ENCODE measurements around the gene CFAP126. TPM values are rescaled to one million over a fixed set of nuclear protein-coding genes. Genes with fewer than 3 reads are reported as not detected.
A peak's percentile ranks its signal among the peaks of the same experiment; 100 is the strongest.

Gene CFAP126
- total and polyA plus RNA-seq, 11 donors: not detected

DNA sequence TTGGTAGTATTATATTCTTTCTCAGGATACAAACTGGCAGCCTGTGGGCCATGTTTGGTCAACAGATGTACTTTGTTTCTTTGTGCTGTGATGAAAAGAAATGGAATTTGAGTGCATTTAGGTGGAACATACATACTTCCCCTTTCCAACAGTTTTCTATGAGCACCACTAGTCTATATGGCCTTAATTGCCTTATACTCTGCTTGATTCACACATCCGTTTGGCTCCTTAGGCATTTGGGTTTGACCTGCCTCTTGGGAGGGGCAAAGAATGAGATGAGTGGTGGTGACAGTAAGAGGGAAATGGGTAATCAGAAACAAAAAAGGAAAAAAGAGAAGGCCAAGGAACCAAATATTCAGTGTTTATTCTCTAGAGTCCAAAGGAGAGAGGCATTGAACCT, 17.0 kb downstream of the CFAP126 start:
- no peak for TF ChIP-seq POLR2A (IDR thresholded peaks at IDR 0.05)
- WGBS, 4 donors: 84 to 95% (median 88%) methylated on average over 1 of the region's 1 CpG
- DNase-seq: no peak
- intact Hi-C loops (cut with DNase I): no loop called here
- H3K36me3 ChIP-seq: peaks cover 0 to 47% (median 28%) of the 10 kb centered on the region in 9 donors
- H3K4me1 ChIP-seq: peaks cover 0 to 26% (median 0%) of the 10 kb centered on the region in 12 donors
- no peaks in the 10 kb centered on the region for H3K27me3 ChIP-seq
- H3K9me3 ChIP-seq: no peaks in the 10 kb centered on the region
- ATAC-seq: no peak
- H3K4me3 ChIP-seq: no peak overlapping the region
- H3K27ac ChIP-seq: peak overlapping the region in 1 of 12 donors; percentile 63

GRCh38 chr1:161342821-161343220, 24.9 kb downstream of the CFAP126 start:
- no peak for TF ChIP-seq POLR2A (IDR thresholded peaks at IDR 0.05)
- no peak for TF ChIP-seq CTCF (IDR thresholded peaks at IDR 0.05)
- H3K4me3 ChIP-seq: no peak overlapping the region
- H3K4me1 ChIP-seq: peaks cover 0 to 10% (median 0%) of the 10 kb centered on the region in 12 donors
- DNase-seq: no peak
- intact Hi-C loops (cut with DNase I): no loop called here
- H3K27ac ChIP-seq: no peak overlapping the region
- no peaks in the 10 kb centered on the region for H3K27me3 ChIP-seq
- H3K9me3 ChIP-seq: no peaks in the 10 kb centered on the region
- H3K36me3 ChIP-seq: peaks cover 0 to 92% (median 84%) of the 10 kb centered on the region in 9 donors
- no peak for ATAC-seq
- WGBS, 4 donors: 89 to 98% (median 95%) methylated on average over 5 of the region's 5 CpGs

DNA sequence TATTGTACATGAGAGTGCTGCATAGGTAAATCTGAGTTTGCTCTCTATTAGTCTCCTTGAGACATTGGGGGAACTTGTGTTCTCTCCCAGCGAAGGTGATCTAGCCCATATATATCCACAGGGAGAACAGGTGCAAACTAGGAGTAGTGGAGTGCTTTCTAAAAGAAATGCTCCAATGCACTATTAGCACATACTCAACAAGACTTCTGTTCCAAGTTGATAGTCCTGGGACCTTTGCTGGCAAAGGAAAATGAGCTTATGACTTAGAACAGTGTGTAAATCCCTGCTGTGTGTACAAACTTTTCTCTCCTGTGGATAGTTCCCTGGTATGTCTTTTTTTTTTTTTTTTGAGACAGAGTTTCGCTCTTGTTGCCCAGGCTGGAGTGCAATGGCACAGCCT, 25.5 kb downstream of the CFAP126 start:
- ATAC-seq (no peak), DNase-seq (no peak)
- Histone ChIP-seq H3K27me3 (no peaks in the 10 kb centered on the region), H3K4me1 (peaks cover 0 to 10% (median 0%) of the 10 kb centered on the region in 12 donors), H3K4me3 (no peak overlapping the region), H3K27ac (no peak overlapping the region), H3K36me3 (peaks cover 0 to 94% (median 86%) of the 10 kb centered on the region in 9 donors), H3K9me3 (no peaks in the 10 kb centered on the region)
- WGBS, 4 donors: 95 to 100% (median 97%) methylated on average over 2 of the region's 2 CpGs
- no peak for TF ChIP-seq CTCF (IDR thresholded peaks at IDR 0.05)
- no peak for TF ChIP-seq POLR2A (IDR thresholded peaks at IDR 0.05)
- intact Hi-C loops (cut with DNase I): no loop called here

DNA sequence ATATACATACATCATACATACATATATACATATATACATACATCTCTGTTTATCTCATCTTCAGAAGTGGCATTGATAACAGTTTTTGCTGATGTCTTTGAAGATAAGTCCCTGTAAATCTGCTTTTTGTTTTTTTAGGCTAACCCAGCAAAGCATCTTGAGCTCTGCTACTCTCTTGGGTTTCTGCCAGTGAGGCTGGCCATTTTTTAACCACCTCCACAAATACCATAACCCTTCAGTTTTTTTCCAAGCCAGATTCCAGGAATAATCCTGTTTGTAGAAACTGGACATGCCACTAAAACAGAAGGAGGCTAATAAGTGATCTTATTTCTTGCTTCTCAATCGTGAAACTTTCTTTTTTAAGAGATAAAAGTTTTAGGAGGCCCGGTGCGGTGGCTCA, 31.9 kb downstream of the CFAP126 start:
- peaks cover 0 to 94% (median 89%) of the 10 kb centered on the region in 9 donors for H3K36me3 ChIP-seq
- intact Hi-C loops (cut with DNase I): no loop called here

More for the DNA sequence above, 31.9 kb downstream of the CFAP126 start:
- H3K27ac ChIP-seq: no peak overlapping the region
- WGBS, 4 donors: 87 to 93% (median 90%) methylated on average over 3 of the region's 3 CpGs
- ATAC-seq (no peak), DNase-seq (no peak)
- no peaks in the 10 kb centered on the region for H3K27me3 ChIP-seq
- TF ChIP-seq CTCF (IDR thresholded peaks at IDR 0.05) (no peak), POLR2A (IDR thresholded peaks at IDR 0.05) (no peak)
- no peaks in the 10 kb centered on the region for H3K4me1 ChIP-seq
- H3K9me3 ChIP-seq: no peaks in the 10 kb centered on the region
- no peak overlapping the region for H3K4me3 ChIP-seq

Data from heart left ventricle (tissue), 16 donors.